Muscle of leg (tissue), 11 donors: Measurements from ENCODE around the gene MRGPRG. TPM values are rescaled to one million over a fixed set of nuclear protein-coding genes. Genes with fewer than 3 reads are reported as not detected.

Experiments
- DNase-seq: peaks from one replicate; pipeline ENCODE4 v3.0.0; 2013
- H3K27ac ChIP-seq: one replicate; pipeline ENCODE4 v1.5.1; 2013; ENCODE audit warnings: mild to moderate bottlenecking, low read length, control low read depth
- H3K27me3 ChIP-seq: one replicate; pipeline ENCODE4 v1.6.1; 2013; ENCODE audit warnings: low read length; ENCODE audit not compliant: control insufficient read depth, insufficient read depth
- H3K36me3 ChIP-seq: one replicate; pipeline ENCODE4 v1.6.1; 2013; ENCODE audit warnings: low read length; ENCODE audit not compliant: control insufficient read depth, insufficient read depth
- H3K4me1 ChIP-seq: one replicate; pipeline ENCODE4 v1.6.1; 2013; ENCODE audit warnings: low read length; ENCODE audit not compliant: control insufficient read depth, insufficient read depth
- H3K4me3 ChIP-seq: one replicate; pipeline ENCODE4 v1.5.1; 2013; ENCODE audit warnings: low read length, control low read depth
- H3K9me3 ChIP-seq: replicated peaks from 2 replicates; pipeline ENCODE4 v1.6.1; 2013; ENCODE audit warnings: low read depth, low read length; ENCODE audit not compliant: control insufficient read depth
- WGBS: methylation state at CpG from one replicate; pipeline ENCODE4 v1.1.5; 2013; ENCODE audit warnings: missing lambda C conversion rate; ENCODE audit not compliant: insufficient coverage; 5-methylcytosine and 5-hydroxymethylcytosine counted together
- polyA plus RNA-seq, 8 donors: library from polyadenylated mRNA; unstranded; fragments of 120-200 nt; gene quantifications; one replicate each; pipeline versions ENCODE4 v1.2.1 to v1.2.3, GENCODE V29; 2013; ENCODE audit warnings: inconsistent platforms in 1 of 8, low replicate concordance in 1 of 8; ENCODE audit not compliant: insufficient read length in 8 of 8, insufficient read depth in 1 of 8
- total RNA-seq: library from RNA; stranded (reverse); fragments of 120-200 nt; gene quantifications from one replicate; pipeline ENCODE4 v1.2.4, GENCODE V29; 2013

MRGPRG gene
- total and polyA plus RNA-seq, 9 donors, result not detected

- H3K27ac ChIP-seq, result no peak overlapping the region
- H3K4me3 ChIP-seq, result no peak overlapping the region
- peaks cover 2% of the 10 kb centered on the region for H3K9me3 ChIP-seq
- 77% methylated on average over 8 of the region's 8 CpGs for WGBS
- no peak for DNase-seq
- peaks cover 39% of the 10 kb centered on the region for H3K27me3 ChIP-seq
- H3K36me3 ChIP-seq, result no peaks in the 10 kb centered on the region
- H3K4me1 ChIP-seq, result peaks cover 12% of the 10 kb centered on the region
These were observed 12.3 kb downstream of the MRGPRG start for GRCh38 chr11:3206156-3206921.

DNA sequence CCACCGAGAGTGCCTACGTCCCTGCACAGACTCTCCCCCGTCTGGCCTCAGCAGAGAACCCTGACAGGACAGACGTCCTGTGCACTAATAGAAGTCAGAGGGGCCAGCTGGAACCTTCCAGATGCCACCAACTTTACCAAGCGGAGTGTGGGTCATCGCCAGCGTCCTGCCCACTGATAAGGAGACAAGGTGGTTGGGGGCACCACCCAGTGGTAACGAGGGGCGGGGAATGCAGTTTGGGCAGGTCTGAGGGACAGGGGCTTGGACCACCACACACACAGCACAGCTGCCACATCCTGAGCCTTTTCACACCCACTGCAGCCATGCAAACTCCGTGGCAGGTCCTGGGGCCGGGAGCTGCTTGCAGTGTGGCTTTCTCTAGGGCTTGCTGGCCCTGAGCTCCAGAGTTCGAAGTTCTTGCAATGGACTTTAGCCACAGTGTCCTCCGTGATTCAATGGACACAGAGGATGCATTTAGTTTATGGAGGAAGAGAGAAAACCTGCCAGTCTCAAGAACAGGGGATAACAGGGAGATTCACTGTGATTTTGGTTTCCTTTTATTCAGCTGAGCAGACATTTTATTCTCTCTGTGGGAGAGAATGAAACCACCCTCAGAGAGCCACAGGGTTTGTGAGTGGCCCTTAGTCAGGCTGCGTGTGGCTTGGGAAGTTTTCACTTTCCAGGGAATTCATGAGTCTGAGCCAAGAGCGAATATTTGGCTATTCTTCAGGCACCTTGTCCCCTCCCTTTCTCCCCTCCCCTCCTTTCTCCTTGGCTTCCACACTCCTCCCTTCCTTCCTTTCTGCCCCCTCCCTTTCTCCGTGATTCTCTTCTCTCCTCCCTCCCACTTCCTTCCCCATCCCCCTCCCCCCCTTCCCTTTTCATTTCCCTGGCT lies 13.1 kb downstream of the MRGPRG start:
- 35% methylated on average over 12 of the region's 16 CpGs for WGBS
- Histone ChIP-seq H3K36me3 (no peaks in the 10 kb centered on the region), H3K27me3 (peaks cover 48% of the 10 kb centered on the region), H3K27ac (no peak overlapping the region), H3K4me3 (no peak overlapping the region), H3K4me1 (peaks cover 12% of the 10 kb centered on the region), H3K9me3 (no peaks in the 10 kb centered on the region)
- peak; percentile 53 for DNase-seq

DNA sequence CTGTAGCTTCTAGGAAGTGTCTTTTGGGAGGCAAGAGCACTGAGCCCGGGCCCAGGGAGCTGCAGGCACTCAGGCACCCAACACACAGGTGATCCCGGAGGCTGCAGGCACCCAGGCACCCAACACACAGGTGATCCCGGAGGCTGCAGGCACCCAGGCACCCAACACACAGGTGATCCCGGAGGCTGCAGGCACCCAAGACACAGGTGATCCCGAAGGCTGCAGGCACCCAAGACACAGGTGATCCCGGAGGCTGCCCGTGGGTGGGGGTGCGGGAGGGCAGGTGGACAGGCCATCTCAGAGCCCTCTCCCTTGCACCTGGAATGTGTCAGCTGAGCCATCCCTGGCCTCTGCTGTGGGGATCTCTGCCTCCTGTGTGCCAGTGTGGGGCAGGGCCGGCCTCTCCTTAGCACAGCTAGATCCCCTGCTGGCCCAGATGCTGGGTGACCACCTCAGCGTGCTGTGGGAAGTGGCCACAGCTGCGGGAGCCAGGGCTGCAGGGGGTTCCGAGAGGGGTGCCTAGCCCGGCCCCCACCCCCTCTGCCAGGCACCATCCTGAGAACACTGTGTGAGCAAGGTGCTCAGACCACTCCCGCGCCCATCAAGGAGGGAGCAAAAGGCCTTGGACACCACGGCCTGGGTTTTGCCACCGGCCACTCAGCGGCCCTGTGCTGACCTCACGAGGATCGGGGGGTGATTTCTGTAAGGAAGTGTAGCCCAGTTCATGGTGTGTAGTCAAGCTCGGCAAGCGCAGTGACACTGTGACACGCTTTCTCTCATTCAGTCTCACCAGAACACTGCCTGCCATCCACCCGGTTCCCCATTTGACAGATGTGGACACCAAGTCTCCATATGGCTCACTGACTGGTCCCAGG lies 14.2 kb downstream of the MRGPRG start:
- WGBS, result 84% methylated on average over 21 of the region's 24 CpGs
- Histone ChIP-seq H3K4me1 (peaks cover 12% of the 10 kb centered on the region), H3K27ac (no peak overlapping the region), H3K4me3 (no peak overlapping the region), H3K36me3 (no peaks in the 10 kb centered on the region), H3K27me3 (peaks cover 53% of the 10 kb centered on the region), H3K9me3 (no peaks in the 10 kb centered on the region)
- no peak for DNase-seq

DNA sequence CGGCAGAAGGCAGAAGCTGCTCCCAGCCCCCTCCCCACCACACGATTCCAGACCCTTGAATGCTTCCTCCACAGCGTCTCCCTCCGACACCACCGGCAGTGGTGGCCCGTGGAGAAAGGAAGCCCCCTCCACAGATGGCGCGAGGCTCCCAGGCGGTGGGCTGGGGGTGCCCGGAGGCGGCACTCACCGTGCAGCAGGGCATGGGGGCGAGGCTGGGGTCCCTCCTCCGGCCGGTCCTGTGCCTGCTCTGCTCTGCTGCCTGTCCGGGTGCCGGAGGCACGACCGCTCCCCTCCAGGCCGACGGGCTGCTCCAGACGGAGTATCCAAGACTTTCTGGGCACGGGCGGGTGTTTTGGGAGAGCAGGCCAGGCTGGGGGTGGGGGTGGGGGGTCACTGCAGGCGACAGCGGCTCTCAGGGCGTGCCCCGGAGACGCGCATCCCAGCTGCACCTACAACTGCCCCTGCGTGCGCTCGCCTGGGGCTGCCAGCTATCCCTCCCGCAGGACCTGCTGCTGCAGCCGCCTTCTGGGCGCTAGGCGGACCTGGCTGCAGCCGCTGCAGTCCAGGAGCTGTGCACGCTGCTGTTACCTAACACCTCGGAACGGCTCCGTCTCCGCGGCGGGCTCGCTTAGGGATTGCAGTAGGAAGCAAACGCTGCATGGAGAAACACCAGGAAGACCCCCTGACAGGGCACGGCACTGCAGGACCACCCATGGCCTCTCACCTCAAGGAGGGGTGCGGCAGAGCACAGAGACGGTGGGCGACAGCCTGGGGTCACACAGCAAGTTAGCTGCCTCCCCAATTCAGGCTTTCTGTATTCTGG lies 15.2 kb downstream of the MRGPRG start:
- no peak for DNase-seq
- Histone ChIP-seq H3K27me3 (peaks cover 56% of the 10 kb centered on the region), H3K4me3 (no peak overlapping the region), H3K27ac (no peak overlapping the region), H3K4me1 (peaks cover 12% of the 10 kb centered on the region), H3K36me3 (no peaks in the 10 kb centered on the region), H3K9me3 (no peaks in the 10 kb centered on the region)
- WGBS, result 2% methylated on average over 44 of the region's 51 CpGs

- no peaks in the 10 kb centered on the region for H3K36me3 ChIP-seq
- peaks cover 59% of the 10 kb centered on the region for H3K27me3 ChIP-seq
- H3K9me3 ChIP-seq, result no peaks in the 10 kb centered on the region
- DNase-seq, result no peak
- H3K4me3 ChIP-seq, result no peak overlapping the region
- 8% methylated on average over 15 of the region's 17 CpGs for WGBS
- peaks cover 12% of the 10 kb centered on the region for H3K4me1 ChIP-seq
- no peak overlapping the region for H3K27ac ChIP-seq
These were observed 15.9 kb downstream of the MRGPRG start for GRCh38 chr11:3202759-3203158.

GRCh38 chr11:3202305-3202704 lies 16.3 kb downstream of the MRGPRG start:
- Histone ChIP-seq H3K36me3 (no peaks in the 10 kb centered on the region), H3K27ac (no peak overlapping the region), H3K4me3 (no peak overlapping the region), H3K4me1 (peaks cover 12% of the 10 kb centered on the region), H3K9me3 (no peaks in the 10 kb centered on the region), H3K27me3 (peaks cover 59% of the 10 kb centered on the region)
- DNase-seq, result no peak
- 41% methylated on average over 3 of the region's 7 CpGs for WGBS

GRCh38 chr11:3201677-3202181 lies 16.9 kb downstream of the MRGPRG start:
- H3K4me1 ChIP-seq, result peaks cover 12% of the 10 kb centered on the region
- WGBS, result 60% methylated on average over 16 of the region's 17 CpGs
- H3K4me3 ChIP-seq, result no peak overlapping the region
- no peak overlapping the region for H3K27ac ChIP-seq
- no peak for DNase-seq
- H3K36me3 ChIP-seq, result no peaks in the 10 kb centered on the region
- no peaks in the 10 kb centered on the region for H3K9me3 ChIP-seq
- peaks cover 59% of the 10 kb centered on the region for H3K27me3 ChIP-seq

DNA sequence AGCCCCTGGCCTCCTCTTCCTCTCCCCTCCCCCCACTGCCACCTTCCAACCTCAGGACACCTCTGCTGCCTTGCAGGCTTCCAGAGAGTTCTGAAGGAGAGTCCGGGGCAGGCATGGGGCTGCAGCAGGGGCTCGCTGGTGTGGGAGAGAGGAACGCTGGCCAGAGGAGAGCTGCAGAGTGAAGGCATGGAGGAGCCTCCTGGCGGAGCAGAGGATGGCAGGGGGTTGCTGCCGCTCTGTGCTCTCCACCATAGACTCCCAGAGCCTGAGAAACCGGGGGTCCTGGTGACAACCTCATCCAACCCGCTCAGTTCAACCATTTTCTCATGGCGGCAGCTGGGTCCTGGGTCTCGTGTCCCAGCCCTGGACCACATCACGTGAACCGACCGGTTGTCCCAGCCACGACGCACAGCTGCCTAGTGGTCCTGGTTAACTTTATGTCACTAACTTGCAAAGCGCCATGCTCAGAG lies 17.5 kb downstream of the MRGPRG start:
- Histone ChIP-seq H3K9me3 (no peaks in the 10 kb centered on the region), H3K27ac (no peak overlapping the region), H3K36me3 (no peaks in the 10 kb centered on the region), H3K27me3 (peaks cover 59% of the 10 kb centered on the region), H3K4me1 (peaks cover 12% of the 10 kb centered on the region), H3K4me3 (no peak overlapping the region)
- WGBS, result 84% methylated on average over 13 of the region's 15 CpGs
- DNase-seq, result no peak
